Parathyroid adenoma (tissue), 2 donors: Measurements from ENCODE around the gene TNFRSF21.

ENCODE experiments used
- H2AFZ ChIP-seq: fragments of 300-600 bp; sonication (generic); one replicate; pipeline ENCODE4 v1.7.0; 2017; ENCODE audit warnings: antibody characterized with exemption, mild to moderate bottlenecking
- H3K27ac ChIP-seq: fragments of 300-600 bp; sonication (generic); one replicate; pipeline ENCODE4 v1.7.0; 2017
- H3K27me3 ChIP-seq: fragments of 300-600 bp; sonication (generic); one replicate; pipeline ENCODE4 v1.7.0; 2017; ENCODE audit warnings: low read length; ENCODE audit not compliant: control insufficient read depth, insufficient read depth
- H3K36me3 ChIP-seq: fragments of 300-600 bp; sonication (generic); one replicate; pipeline ENCODE4 v1.7.0; 2017; ENCODE audit warnings: low read length; ENCODE audit not compliant: control insufficient read depth, insufficient read depth
- H3K4me1 ChIP-seq: fragments of 300-600 bp; sonication (generic); one replicate; pipeline ENCODE4 v1.7.0; 2017; ENCODE audit warnings: control low read depth
- H3K4me2 ChIP-seq: fragments of 300-600 bp; sonication (generic); one replicate; pipeline ENCODE4 v1.7.0; 2017; ENCODE audit warnings: low read length
- H3K4me3 ChIP-seq: fragments of 300-600 bp; sonication (generic); one replicate; pipeline ENCODE4 v1.7.0; 2017; ENCODE audit warnings: low read depth, low read length
- H3K79me2 ChIP-seq: fragments of 300-600 bp; sonication (generic); one replicate; pipeline ENCODE4 v1.7.0; 2017; ENCODE audit warnings: control low read depth
- H3K9ac ChIP-seq: fragments of 300-600 bp; sonication (generic); one replicate; pipeline ENCODE4 v1.7.0; 2017; ENCODE audit warnings: mild to moderate bottlenecking
- H3K9me3 ChIP-seq: fragments of 300-600 bp; sonication (generic); one replicate; pipeline ENCODE4 v1.7.0; 2017; ENCODE audit warnings: low read length; ENCODE audit not compliant: control insufficient read depth
- TF ChIP-seq, protein P1 (sequence below): fragments of 300-600 bp; sonication (generic); IDR thresholded peaks from one replicate; pipeline ENCODE4 v1.7.0; 2017; ENCODE audit warnings: antibody characterized with exemption, mild to moderate bottlenecking
- donor health status: primary hyperparathyroidism.

Gene TNFRSF21

GRCh38 chr6:47353871-47354270 lies 44.2 kb upstream of the TNFRSF21 start:
- no peak overlapping the region for H2AFZ ChIP-seq
- no peak overlapping the region for H3K4me3 ChIP-seq
- H3K9me3 ChIP-seq: no peaks in the 10 kb centered on the region
- no peaks in the 10 kb centered on the region for H3K27me3 ChIP-seq
- H3K9ac ChIP-seq: no peak overlapping the region
- no peaks in the 10 kb centered on the region for H3K36me3 ChIP-seq
- H3K27ac ChIP-seq: no peak overlapping the region
- TF ChIP-seq, protein P1, sequence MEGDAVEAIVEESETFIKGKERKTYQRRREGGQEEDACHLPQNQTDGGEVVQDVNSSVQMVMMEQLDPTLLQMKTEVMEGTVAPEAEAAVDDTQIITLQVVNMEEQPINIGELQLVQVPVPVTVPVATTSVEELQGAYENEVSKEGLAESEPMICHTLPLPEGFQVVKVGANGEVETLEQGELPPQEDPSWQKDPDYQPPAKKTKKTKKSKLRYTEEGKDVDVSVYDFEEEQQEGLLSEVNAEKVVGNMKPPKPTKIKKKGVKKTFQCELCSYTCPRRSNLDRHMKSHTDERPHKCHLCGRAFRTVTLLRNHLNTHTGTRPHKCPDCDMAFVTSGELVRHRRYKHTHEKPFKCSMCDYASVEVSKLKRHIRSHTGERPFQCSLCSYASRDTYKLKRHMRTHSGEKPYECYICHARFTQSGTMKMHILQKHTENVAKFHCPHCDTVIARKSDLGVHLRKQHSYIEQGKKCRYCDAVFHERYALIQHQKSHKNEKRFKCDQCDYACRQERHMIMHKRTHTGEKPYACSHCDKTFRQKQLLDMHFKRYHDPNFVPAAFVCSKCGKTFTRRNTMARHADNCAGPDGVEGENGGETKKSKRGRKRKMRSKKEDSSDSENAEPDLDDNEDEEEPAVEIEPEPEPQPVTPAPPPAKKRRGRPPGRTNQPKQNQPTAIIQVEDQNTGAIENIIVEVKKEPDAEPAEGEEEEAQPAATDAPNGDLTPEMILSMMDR: no peak
- no peaks in the 10 kb centered on the region for H3K79me2 ChIP-seq
- H3K4me1 ChIP-seq: no peaks in the 10 kb centered on the region
- H3K4me2 ChIP-seq: no peak overlapping the region

- no peak overlapping the region for H3K27ac ChIP-seq
- H3K9me3 ChIP-seq: no peaks in the 10 kb centered on the region
- no peak overlapping the region for H3K4me3 ChIP-seq
- no peaks in the 10 kb centered on the region for H3K79me2 ChIP-seq
- no peaks in the 10 kb centered on the region for H3K36me3 ChIP-seq
- TF ChIP-seq, protein P1: no peak
- H3K4me1 ChIP-seq: no peaks in the 10 kb centered on the region
- H3K9ac ChIP-seq: no peak overlapping the region
- H3K27me3 ChIP-seq: no peaks in the 10 kb centered on the region
- H2AFZ ChIP-seq: no peak overlapping the region
- H3K4me2 ChIP-seq: no peak overlapping the region
Measured at GRCh38 chr6:47352966-47353365, 43.3 kb upstream of the TNFRSF21 start.

DNA sequence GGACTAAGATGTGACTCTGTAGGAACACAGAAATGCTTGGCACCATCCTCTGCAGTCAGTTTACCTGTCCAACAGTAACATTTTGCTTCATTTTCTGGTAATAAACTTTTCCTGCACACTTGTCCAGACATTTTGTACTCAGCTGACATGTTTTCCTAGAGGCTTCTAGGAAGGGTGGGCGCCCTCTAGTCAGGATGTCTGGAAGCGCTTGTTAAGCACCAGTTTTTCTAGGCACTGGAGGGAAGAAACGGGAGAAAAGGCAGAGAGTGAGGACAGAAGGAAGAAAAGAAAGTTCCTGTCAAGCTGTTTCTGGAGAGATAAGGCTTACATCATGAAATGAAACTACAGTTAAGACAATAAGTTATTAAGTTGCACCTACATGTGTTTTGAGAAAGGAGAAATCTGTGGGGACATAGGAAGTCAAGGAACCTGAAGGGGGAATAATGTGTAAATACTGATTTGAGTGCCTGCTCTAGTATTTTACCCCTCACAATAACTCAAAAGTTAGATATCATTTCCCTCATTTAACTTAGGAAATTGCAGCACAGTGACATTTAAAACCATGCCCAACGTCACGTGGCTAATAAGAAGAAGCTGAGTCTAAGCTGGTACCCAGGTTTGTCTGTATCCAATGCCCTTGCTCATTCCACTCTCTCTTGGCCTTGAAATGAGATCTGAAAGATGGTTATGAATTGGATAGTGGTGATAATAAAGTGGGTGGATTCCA lies 42.7 kb upstream of the TNFRSF21 start:
- Histone ChIP-seq H3K4me1 (no peaks in the 10 kb centered on the region), H3K27ac (no peak overlapping the region), H3K9ac (no peak overlapping the region), H3K36me3 (no peaks in the 10 kb centered on the region), H2AFZ (no peak overlapping the region), H3K4me3 (no peak overlapping the region), H3K79me2 (no peaks in the 10 kb centered on the region), H3K27me3 (no peaks in the 10 kb centered on the region), H3K9me3 (no peaks in the 10 kb centered on the region), H3K4me2 (no peak overlapping the region)
- TF ChIP-seq, protein P1: no peak

DNA sequence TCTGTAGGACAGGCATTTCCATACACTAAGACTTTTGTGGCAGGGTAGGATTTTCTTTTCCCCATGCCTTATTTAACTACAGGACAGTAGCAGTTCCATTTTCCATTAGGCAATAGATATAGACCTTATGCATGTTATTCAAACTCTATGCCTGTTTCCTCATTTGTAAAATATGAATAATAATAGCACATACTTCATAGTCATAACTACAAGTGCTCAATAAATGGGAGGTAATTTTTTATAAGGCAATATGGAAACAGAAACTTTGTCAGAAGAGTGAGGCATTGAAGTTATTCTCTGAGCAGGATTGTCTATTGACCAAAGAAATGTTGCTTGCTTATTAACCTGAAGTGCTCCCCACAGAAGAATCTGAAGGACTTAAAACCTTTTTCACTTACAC lies 41.9 kb upstream of the TNFRSF21 start:
- H3K27ac ChIP-seq: no peak overlapping the region
- no peaks in the 10 kb centered on the region for H3K9me3 ChIP-seq
- no peak overlapping the region for H3K4me2 ChIP-seq
- H3K9ac ChIP-seq: no peak overlapping the region
- H3K4me1 ChIP-seq: no peaks in the 10 kb centered on the region
- H2AFZ ChIP-seq: no peak overlapping the region
- H3K36me3 ChIP-seq: no peaks in the 10 kb centered on the region
- no peak overlapping the region for H3K4me3 ChIP-seq
- H3K79me2 ChIP-seq: no peaks in the 10 kb centered on the region
- no peaks in the 10 kb centered on the region for H3K27me3 ChIP-seq
- TF ChIP-seq, protein P1: no peak

GRCh38 chr6:47349931-47350330 lies 40.2 kb upstream of the TNFRSF21 start:
- Histone ChIP-seq H3K4me2 (no peak overlapping the region), H3K27me3 (no peaks in the 10 kb centered on the region), H3K4me3 (no peak overlapping the region), H3K9ac (no peak overlapping the region), H3K4me1 (no peaks in the 10 kb centered on the region), H3K79me2 (no peaks in the 10 kb centered on the region), H2AFZ (no peak overlapping the region), H3K27ac (no peak overlapping the region), H3K36me3 (no peaks in the 10 kb centered on the region), H3K9me3 (no peaks in the 10 kb centered on the region)
- TF ChIP-seq, protein P1: no peak
